Activated naive CD4-positive, alpha-beta T cell treated with anti-CD3 and anti-CD28 coated beads, Interleukin-2, amount 10 ng/mL, durations not matched to agents 7 days and 5 days (primary cell): ENCODE measurements around the gene MTERF2.
A peak's percentile ranks its signal among the peaks of the same experiment; 100 is the strongest.

Source experiments
- CTCF ChIA-PET: fragments of 350-600 bp; sonication (Branson Sonifier 250); formaldehyde crosslinking; loops from one replicate; lab custom pipeline; 2021; ENCODE audit warnings: antibody characterized with exemption; lab: Charles Lee
- DNase-seq: peaks from one replicate; pipeline ENCODE4 v3.0.0-alpha.2; 2020
- H3K27ac Mint-ChIP-seq: one replicate; pipeline ENCODE4 v1.8.0; 2021; ENCODE audit warnings: mild to moderate bottlenecking, moderate library complexity, mixed read lengths
- H3K27me3 Mint-ChIP-seq: one replicate; pipeline ENCODE4 v1.8.0; 2021; ENCODE audit warnings: mild to moderate bottlenecking, mixed read lengths
- H3K36me3 Mint-ChIP-seq: one replicate; pipeline ENCODE4 v1.8.0; 2021; ENCODE audit warnings: mixed read lengths
- H3K4me1 Mint-ChIP-seq: one replicate; pipeline ENCODE4 v1.8.0; 2021; ENCODE audit warnings: mixed read lengths
- H3K4me3 Mint-ChIP-seq: one replicate; pipeline ENCODE4 v1.8.0; 2021; ENCODE audit warnings: mild to moderate bottlenecking, moderate library complexity, mixed read lengths
- H3K9me3 Mint-ChIP-seq: one replicate; pipeline ENCODE4 v1.8.0; 2021; ENCODE audit warnings: mixed read lengths

Gene MTERF2

DNA sequence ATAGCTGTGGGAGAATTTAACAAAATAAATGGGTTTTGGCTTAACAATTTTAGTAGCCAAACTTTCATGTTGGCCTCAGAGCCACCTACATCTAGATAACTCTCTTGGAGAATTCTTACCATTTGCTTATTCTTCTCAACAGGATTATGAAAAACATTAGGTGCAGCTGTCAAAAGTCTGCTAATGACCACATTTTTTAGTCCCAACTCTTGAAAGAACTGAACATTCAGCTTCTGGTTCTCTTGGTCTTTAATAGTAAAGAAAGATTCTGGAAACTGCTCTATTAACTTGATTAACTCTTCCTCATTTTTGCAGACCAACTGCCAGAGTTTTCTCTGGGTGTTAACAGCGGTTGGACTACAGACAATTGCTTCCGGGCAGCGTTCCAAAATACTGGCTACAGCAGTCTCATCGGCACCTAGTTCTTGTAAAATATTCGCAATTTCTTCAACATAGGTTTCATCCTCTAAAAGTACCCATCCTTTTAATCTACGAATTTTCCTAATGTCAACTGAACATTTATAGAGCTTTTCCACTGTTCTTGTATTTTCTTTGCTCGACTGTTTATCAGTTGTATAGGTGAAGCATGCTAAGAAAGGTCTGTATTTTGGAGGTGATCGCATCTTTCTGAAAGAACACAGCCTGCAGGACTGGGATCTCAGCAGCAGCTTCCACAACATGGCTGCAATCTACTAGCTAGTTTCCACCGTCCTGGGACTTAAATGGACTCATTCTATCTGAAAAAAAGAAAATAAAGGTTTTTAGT, 8.7 kb downstream of the MTERF2 start:
- Mint-ChIP-seq H3K4me1 (no peaks in the 10 kb centered on the region), H3K36me3 (peaks cover 23% of the 10 kb centered on the region), H3K27me3 (no peaks in the 10 kb centered on the region), H3K27ac (no peak overlapping the region), H3K9me3 (no peaks in the 10 kb centered on the region), H3K4me3 (no peak overlapping the region)
- DNase-seq, result no peak
- CTCF ChIA-PET, result no interaction called here

DNA sequence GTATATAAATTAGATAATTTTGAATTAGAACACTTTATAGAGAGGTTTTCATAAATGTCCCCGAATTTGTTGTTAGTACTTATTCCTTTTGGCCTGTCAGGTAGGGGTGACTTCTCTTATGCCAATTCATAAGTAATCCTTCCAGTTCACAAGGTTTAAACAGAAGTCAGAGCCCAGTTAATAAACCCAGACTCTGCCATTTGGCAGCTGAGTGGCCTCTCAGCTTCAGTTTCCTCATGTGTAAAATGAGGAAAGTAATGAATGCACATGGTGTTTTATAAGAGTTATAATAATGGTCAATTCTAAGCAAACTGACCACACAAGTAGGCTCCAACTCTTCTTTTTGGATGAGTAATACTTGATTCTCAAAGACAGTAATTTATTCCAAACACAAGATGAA, 10.3 kb downstream of the MTERF2 start:
- H3K27ac Mint-ChIP-seq, result no peak overlapping the region
- H3K9me3 Mint-ChIP-seq, result no peaks in the 10 kb centered on the region
- DNase-seq, result no peak
- peaks cover 23% of the 10 kb centered on the region for H3K36me3 Mint-ChIP-seq
- H3K27me3 Mint-ChIP-seq, result no peaks in the 10 kb centered on the region
- H3K4me3 Mint-ChIP-seq, result no peak overlapping the region
- CTCF ChIA-PET, result no interaction called here
- H3K4me1 Mint-ChIP-seq, result no peaks in the 10 kb centered on the region

DNA sequence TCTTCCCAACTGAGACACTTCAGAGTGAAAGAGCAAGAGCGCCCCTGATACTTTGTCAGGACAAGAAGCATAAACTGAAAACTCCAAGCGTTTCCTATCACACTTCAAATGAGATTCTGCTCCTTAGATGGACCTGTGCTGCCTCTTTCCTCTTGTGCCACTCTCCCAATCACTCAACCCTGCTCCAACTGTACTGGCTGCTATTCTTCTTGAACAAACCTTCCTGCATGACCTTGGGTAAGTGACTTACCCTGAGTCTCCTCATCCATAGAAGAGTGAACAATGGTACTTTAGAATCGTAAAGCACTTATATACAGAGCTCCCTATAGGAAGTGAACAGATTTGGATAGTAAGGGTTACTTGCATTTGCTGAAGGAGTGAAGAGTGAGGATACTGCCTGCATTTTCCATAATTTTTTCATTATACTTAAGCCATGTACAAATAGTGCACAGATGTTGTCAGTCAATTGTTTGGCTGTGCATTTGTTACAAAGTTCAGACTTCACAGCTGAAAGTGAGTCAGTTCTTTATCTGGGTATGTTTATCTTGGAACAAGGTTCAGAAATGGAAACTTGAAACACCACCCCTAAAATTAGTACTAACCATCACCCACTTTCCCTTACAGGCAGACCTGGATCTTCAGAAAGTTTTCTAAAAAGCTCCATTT, 10.8 kb downstream of the MTERF2 start:
- CTCF ChIA-PET, result no interaction called here
- no peak overlapping the region for H3K4me3 Mint-ChIP-seq
- no peaks in the 10 kb centered on the region for H3K27me3 Mint-ChIP-seq
- H3K27ac Mint-ChIP-seq, result no peak overlapping the region
- peaks cover 26% of the 10 kb centered on the region for H3K36me3 Mint-ChIP-seq
- no peaks in the 10 kb centered on the region for H3K9me3 Mint-ChIP-seq
- no peaks in the 10 kb centered on the region for H3K4me1 Mint-ChIP-seq
- DNase-seq, result no peak

DNA sequence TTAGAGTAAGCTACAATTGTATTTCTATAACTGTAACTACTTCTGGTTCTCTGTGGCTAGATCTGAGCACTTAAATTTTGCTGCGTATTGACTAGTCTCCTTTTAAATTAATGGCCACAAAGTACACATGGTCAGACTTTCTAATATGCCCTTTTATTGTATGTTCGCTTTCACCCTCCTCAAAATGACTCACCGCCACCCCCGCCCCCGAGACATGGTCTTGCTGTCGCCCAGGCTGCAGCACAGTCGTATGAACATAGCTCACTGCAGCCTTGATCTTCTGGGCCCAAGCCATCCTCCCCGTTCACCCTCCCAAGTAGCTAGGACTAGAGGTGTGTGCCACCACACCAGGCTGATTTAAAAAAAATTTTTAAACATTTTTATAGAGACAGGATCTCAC, 11.8 kb downstream of the MTERF2 start:
- no peak for DNase-seq
- Mint-ChIP-seq H3K4me3 (no peak overlapping the region), H3K36me3 (peaks cover 33% of the 10 kb centered on the region), H3K27ac (no peak overlapping the region), H3K9me3 (no peaks in the 10 kb centered on the region), H3K27me3 (no peaks in the 10 kb centered on the region), H3K4me1 (no peaks in the 10 kb centered on the region)
- CTCF ChIA-PET, result no interaction called here

DNA sequence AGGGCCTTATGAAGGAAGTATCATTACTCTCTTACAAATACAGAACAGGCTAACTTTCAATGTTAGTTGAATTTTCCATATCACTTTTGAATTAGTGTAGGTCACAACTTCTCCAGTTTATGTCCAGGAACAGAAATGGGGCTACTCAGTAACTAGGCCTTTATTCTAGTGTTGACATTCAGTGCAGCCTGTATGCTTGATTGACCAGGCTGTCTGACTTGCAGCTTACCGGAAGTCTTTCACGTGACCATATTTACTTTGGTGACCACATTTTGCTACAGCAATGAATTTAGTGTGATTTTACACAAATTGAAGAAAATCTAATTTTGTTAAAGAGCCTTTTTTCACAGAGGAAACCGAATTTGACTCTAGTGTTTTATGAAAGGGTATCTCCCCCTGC, 12.4 kb downstream of the MTERF2 start:
- no peaks in the 10 kb centered on the region for H3K9me3 Mint-ChIP-seq
- no peak overlapping the region for H3K27ac Mint-ChIP-seq

DNA sequence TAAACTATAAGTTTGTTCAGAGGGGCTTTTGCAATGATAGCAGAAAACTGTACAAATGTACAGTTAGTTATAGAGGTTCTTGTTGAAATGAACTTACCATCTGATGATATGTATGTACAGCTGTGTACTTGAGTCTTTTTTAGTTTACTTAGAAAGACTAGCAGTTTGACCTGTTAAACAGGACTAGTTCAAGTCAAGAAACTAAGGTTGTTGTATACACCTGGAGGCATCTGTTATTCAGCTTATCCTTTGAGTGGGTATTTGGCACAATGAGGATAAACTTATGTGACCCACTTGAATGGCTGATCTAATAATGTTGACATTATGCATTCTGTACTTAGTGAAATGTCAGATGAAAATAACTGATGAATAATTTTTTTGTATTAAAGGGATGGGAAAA, 13.4 kb downstream of the MTERF2 start:
- DNase-seq, result no peak
- no peaks in the 10 kb centered on the region for H3K27me3 Mint-ChIP-seq
- H3K4me3 Mint-ChIP-seq, result no peak overlapping the region
- no peaks in the 10 kb centered on the region for H3K9me3 Mint-ChIP-seq
- CTCF ChIA-PET, result no interaction called here
- peaks cover 34% of the 10 kb centered on the region for H3K36me3 Mint-ChIP-seq
- no peaks in the 10 kb centered on the region for H3K4me1 Mint-ChIP-seq
- no peak overlapping the region for H3K27ac Mint-ChIP-seq

More for the DNA sequence above, 12.4 kb downstream of the MTERF2 start:
- Mint-ChIP-seq H3K4me3 (no peak overlapping the region), H3K4me1 (no peaks in the 10 kb centered on the region), H3K36me3 (peaks cover 35% of the 10 kb centered on the region), H3K27me3 (no peaks in the 10 kb centered on the region)
- CTCF ChIA-PET, result no interaction called here
- DNase-seq, result no peak

DNA sequence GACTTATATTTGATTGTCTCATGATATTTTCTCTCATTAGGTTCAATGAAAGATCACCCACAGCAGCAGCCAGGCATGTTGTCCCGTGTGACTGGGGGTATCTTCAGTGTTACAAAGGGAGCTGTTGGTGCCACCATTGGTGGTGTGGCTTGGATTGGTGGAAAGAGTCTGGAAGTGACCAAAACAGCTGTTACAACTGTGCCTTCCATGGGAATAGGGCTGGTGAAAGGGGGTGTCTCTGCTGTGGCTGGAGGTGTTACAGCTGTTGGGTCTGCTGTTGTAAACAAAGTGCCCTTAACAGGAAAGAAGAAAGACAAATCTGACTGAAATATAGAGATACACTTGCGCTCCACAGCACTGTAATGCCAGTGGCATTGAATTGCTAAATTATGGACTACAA, 15.9 kb downstream of the MTERF2 start:
- Mint-ChIP-seq H3K4me3 (no peak overlapping the region), H3K9me3 (no peaks in the 10 kb centered on the region), H3K27ac (peak overlapping the region; percentile 11), H3K4me1 (no peaks in the 10 kb centered on the region), H3K27me3 (no peaks in the 10 kb centered on the region), H3K36me3 (peaks cover 44% of the 10 kb centered on the region)
- no peak for DNase-seq
- CTCF ChIA-PET, result no interaction called here

DNA sequence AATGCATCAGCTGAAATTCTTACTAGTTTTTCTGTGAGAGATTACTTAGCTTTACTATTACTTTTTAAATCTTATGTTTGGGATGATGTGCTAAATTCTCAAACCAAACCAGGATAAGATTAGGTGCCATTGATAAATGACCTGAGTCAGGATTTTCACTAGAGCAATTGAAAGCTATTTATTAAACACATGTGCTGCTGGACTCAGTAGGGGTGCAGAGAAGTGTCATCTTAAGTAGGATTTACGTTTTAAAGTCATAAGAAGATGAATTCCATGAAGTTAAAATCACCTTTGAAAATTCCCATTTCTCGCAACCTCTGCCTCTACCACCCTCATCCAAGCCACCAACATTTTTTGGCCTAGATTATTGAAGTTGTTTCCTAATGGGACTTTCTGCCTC, 22.4 kb downstream of the MTERF2 start:
- Mint-ChIP-seq H3K4me1 (peaks cover 6% of the 10 kb centered on the region), H3K27ac (no peak overlapping the region), H3K27me3 (no peaks in the 10 kb centered on the region), H3K36me3 (peaks cover 45% of the 10 kb centered on the region), H3K9me3 (no peaks in the 10 kb centered on the region), H3K4me3 (no peak overlapping the region)
- CTCF ChIA-PET, result no interaction called here
- no peak for DNase-seq

DNA sequence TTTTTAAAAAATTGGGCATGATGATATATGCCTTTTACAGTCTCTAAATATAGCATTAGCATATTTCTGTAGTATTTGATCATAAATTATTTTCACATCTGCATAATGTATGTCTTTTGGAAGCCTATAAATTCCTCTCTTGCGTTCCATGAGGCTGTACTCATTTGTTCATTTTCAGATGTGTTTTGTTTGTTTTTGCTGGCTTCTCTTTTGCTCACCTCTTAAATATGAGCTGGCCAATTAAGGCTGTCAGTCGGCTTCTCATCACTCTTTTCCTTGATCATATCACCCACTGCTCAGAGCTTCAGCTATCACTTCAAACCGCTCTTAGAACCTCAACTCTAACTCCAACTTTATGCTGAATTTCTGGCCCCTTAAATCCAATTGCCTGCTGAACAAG, 24.7 kb downstream of the MTERF2 start:
- CTCF ChIA-PET, result no interaction called here
- H3K4me1 Mint-ChIP-seq, result peaks cover 21% of the 10 kb centered on the region
- H3K9me3 Mint-ChIP-seq, result no peaks in the 10 kb centered on the region
- peaks cover 44% of the 10 kb centered on the region for H3K36me3 Mint-ChIP-seq
- DNase-seq, result no peak
- H3K27ac Mint-ChIP-seq, result no peak overlapping the region
- H3K4me3 Mint-ChIP-seq, result no peak overlapping the region
- H3K27me3 Mint-ChIP-seq, result no peaks in the 10 kb centered on the region

DNA sequence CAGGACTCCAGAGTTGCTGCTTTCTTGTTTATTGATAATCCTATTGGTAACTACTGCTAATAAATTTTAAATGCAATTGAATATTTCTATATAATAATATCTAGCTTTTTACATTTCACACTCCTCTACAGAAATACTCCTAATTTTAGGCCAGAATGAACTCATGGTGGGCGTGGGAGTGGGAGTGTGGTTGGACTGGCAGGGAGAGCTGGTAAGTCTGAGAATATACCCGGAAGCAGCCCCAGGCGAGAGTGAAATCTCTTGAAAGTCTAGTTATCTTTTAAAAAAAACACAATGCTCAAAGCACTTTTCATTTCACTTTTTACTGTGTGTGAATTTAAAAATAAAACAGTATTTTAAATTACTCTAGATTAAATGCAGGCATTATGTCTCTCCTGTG, 26.5 kb downstream of the MTERF2 start:
- CTCF ChIA-PET, result interaction anchor here (1.2 kb wide), 1 partner anchor 27 kb away, joined by 5 read pairs; the partner anchor contains the start of gene MTERF2
- Mint-ChIP-seq H3K9me3 (no peaks in the 10 kb centered on the region), H3K4me3 (no peak overlapping the region), H3K27ac (no peak overlapping the region), H3K36me3 (peaks cover 35% of the 10 kb centered on the region), H3K27me3 (peaks cover under 1% of the 10 kb centered on the region), H3K4me1 (peaks cover 22% of the 10 kb centered on the region)
- no peak for DNase-seq

DNA sequence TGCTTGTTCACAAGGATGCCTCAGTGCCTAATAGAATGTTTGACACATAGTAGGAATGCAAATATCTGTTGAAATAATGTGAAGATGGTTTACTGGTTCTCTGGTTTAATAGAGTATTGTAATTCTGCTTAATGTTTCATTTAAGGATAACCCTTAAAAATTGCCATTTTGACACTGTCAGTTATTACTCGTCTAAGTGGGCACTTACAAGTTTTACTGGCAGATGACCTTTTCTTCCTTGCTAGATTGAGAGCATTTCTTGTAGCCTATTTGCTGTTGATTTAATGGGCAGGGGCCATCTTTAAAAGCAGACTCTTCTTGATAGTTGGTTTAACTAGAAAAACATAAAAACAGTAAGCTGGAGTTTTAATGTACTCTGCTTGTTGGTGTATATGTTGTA, 29.4 kb downstream of the MTERF2 start:
- Mint-ChIP-seq H3K27ac (peak overlapping the region; percentile 91), H3K4me1 (peaks cover 32% of the 10 kb centered on the region), H3K27me3 (peaks cover 9% of the 10 kb centered on the region), H3K4me3 (peak overlapping the region; percentile 95), H3K9me3 (no peaks in the 10 kb centered on the region), H3K36me3 (peaks cover 19% of the 10 kb centered on the region)
- DNase-seq, result no peak
- CTCF ChIA-PET, result interaction anchor here (0.7 kb wide), 1 partner anchor 182 kb away, joined by 3 read pairs; no protein-coding TSS in a partner anchor

DNA sequence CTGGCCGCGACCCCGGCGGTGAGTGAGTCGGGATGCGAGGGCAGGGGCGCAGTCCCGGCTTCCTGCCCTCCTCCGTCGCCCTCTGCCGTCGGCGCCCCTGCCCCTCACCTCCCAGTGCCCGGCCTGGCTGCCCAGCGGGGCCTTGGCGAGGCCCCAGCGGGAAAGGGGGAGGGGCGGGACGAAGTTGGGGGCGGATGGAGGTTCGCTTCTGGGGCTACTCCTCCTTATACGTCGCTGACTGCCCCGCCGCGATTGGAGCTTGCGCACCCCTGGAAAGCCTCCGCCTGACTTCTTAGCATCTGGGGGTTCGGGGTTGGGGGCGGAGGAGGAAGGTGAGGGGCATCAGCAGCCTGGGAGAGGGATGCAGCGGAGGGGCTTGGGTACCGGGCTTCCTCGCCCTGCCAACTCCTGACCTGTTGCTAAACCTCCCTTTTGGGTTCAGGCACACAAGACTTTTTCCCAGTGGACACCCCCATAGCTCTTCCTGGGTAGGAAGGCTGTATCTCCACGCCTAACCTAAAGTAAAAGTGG, 30.8 kb downstream of the MTERF2 start:
- peaks cover 32% of the 10 kb centered on the region for H3K4me1 Mint-ChIP-seq
- peaks cover 10% of the 10 kb centered on the region for H3K27me3 Mint-ChIP-seq
- peak overlapping the region; percentile 91 for H3K27ac Mint-ChIP-seq
- CTCF ChIA-PET, result interaction anchor here (0.6 to 1.4 kb wide), 5 partner anchors 23 to 582 kb away, joined by 3 read pairs; no protein-coding TSS in a partner anchor
- H3K36me3 Mint-ChIP-seq, result peaks cover 15% of the 10 kb centered on the region
- H3K9me3 Mint-ChIP-seq, result no peaks in the 10 kb centered on the region
- DNase-seq, result peak; percentile 76
- H3K4me3 Mint-ChIP-seq, result peak overlapping the region; percentile 95

DNA sequence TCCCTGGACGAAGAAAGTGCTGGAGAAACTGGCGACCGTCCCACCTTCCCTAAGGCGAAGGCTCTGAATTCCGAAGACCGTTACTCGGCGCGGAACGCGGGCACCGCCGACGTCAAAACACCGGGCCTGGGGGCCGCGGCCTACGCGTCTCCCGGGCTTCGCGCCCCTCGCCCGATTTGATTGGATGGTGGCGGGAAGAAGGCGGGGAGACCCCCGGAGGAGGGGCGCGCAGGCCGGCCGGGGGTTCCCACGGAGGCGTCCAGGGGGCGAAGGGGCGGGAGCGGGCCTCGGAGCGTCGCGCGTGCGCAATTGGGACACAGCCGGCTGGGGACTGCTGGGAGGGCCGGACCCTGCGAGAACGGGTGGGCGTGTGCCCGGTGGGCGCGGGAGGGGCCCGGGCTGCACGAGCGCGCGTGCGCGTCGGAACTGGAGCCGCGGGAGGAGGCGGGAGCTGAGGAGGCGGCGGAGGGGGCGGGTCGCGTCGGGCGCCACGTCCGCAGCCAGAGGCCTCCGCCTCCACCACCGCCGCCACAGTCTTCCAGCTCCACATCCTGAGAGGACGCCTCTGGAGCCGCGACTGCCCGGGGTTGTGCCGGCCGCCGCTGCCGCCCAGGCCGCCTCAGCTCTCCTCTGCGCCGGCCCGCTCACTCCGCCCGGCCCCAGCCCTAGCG, 31.4 kb downstream of the MTERF2 start, which contains the start of gene TMEM263:
TMEM263 (plus strand) TSS at position 531 of the 671 bp plus-strand sequence. CDS start 11,210 bp downstream, outside the sequence.
- Mint-ChIP-seq H3K4me1 (peaks cover 27% of the 10 kb centered on the region), H3K4me3 (peak within 1 kb of the TSS; percentile 95), H3K27me3 (peaks cover 14% of the 10 kb centered on the region), H3K9me3 (peaks cover 2% of the 10 kb centered on the region), H3K27ac (peak within 1 kb of the TSS; percentile 91), H3K36me3 (peaks cover 11% of the 10 kb centered on the region)
- CTCF ChIA-PET, result interaction anchor here (0.7 to 1.4 kb wide), 3 partner anchors 23 to 365 kb away, joined by 3 read pairs; no protein-coding TSS in a partner anchor
- peak; percentile 91 for DNase-seq
